MCF 10A (cell line): ENCODE data around the gene PRCD. TPM values are rescaled to one million over a fixed set of nuclear protein-coding genes. Genes with fewer than 3 reads are reported as not detected.

Source experiments
- BruUV-seq: library from RNA; stranded (reverse); fragments of 400-500 nt; replicated peaks from 2 replicates; lab custom pipeline; 2021; lab: Mats Ljungman, UMichigan
- CTCF ChIA-PET: fragments of 300-600 bp; sonication (Branson Sonifier 250); formaldehyde crosslinking; extraction: SDS; loops from one replicate; lab custom pipeline; 2021; ENCODE audit warnings: antibody characterized with exemption, inconsistent platforms; lab: Yijun Ruan, JAX
- POLR2A ChIA-PET: fragments of 300-600, 350-650 bp; sonication (Branson Sonifier 250); formaldehyde crosslinking; extraction: SDS; loops from one replicate; lab custom pipeline; 2020; ENCODE audit warnings: antibody characterized with exemption, inconsistent platforms; lab: Yijun Ruan, JAX
- DNase-seq: peaks from one replicate; pipeline ENCODE4 v3.0.0-alpha.2; 2018; ENCODE audit not compliant: unreplicated experiment
- H3K27ac Mint-ChIP-seq: one replicate; pipeline ENCODE4 v1.8.0; 2022; ENCODE audit warnings: mild to moderate bottlenecking, low read depth, mixed read lengths; ENCODE audit not compliant: unreplicated experiment
- H3K27me3 Mint-ChIP-seq: one replicate; pipeline ENCODE4 v1.8.0; 2022; ENCODE audit warnings: mixed read lengths; ENCODE audit not compliant: insufficient read depth, unreplicated experiment
- H3K36me3 Mint-ChIP-seq: one replicate; pipeline ENCODE4 v1.8.0; 2022; ENCODE audit warnings: mild to moderate bottlenecking, moderate library complexity, mixed read lengths; ENCODE audit not compliant: insufficient read depth, unreplicated experiment
- H3K4me1 Mint-ChIP-seq: one replicate; pipeline ENCODE4 v1.8.0; 2022; ENCODE audit warnings: mixed read lengths; ENCODE audit not compliant: insufficient read depth, unreplicated experiment
- H3K4me3 Mint-ChIP-seq: one replicate; pipeline ENCODE4 v1.8.0; 2022; ENCODE audit warnings: mild to moderate bottlenecking, moderate library complexity, mixed read lengths; ENCODE audit not compliant: unreplicated experiment
- H3K9me3 Mint-ChIP-seq: one replicate; pipeline ENCODE4 v1.8.0; 2022; ENCODE audit warnings: mixed read lengths; ENCODE audit not compliant: unreplicated experiment
- CTCF ChIP-seq: fragments of 200-600 bp; IDR thresholded peaks from one replicate; pipeline ENCODE4 v1.8.0; 2022; ENCODE audit warnings: antibody characterized with exemption, mild to moderate bottlenecking; ENCODE audit not compliant: unreplicated experiment
- intact Hi-C: fragments of 100-400 bp; cut with micrococcal nuclease; formaldehyde crosslinking; loops from 2 replicates; pipeline ENCODE4 v1.14.1; 2022
- total RNA-seq: library from RNA; stranded (reverse); gene quantifications from 2 replicates; pipeline ENCODE4 v1.2.3, GENCODE V29; 2022

Gene PRCD
- total RNA-seq, 1 experiment from 2014 or later = not detected

- BruUV-seq = no TSS peak
- no peaks in the 10 kb centered on the region for H3K27me3 Mint-ChIP-seq
- DNase-seq = no peak
- intact Hi-C loops = no loop called here
- H3K27ac Mint-ChIP-seq = no peak overlapping the region
- H3K36me3 Mint-ChIP-seq = no peaks in the 10 kb centered on the region
- H3K9me3 Mint-ChIP-seq = no peaks in the 10 kb centered on the region
- H3K4me3 Mint-ChIP-seq = no peak overlapping the region
- peaks cover 20% of the 10 kb centered on the region for H3K4me1 Mint-ChIP-seq
- ChIA-PET CTCF (interaction anchor here (0.6 to 3.4 kb wide), 7 partner anchors 9 to 71 kb away, joined by 3 to 26 read pairs (median 4); partner anchors contain the start of gene ST6GALNAC2), POLR2A (interaction anchor here (0.7 to 3.1 kb wide), 10 partner anchors 9 to 167 kb away, joined by 3 to 33 read pairs (median 4); partner anchors contain the start of genes JMJD6, METTL23 and ST6GALNAC2)
- no peak for TF ChIP-seq CTCF
Observed at GRCh38 chr17:76594690-76595089, 54.8 kb downstream of the PRCD start.

Other genes with a start within 250 kb of the PRCD start
- gene QRICH2, start 231.8 kb upstream of the PRCD start, total RNA-seq = 0.56 and 3.2 TPM in 2 replicates
- gene PRPSAP1, start 186.1 kb upstream of the PRCD start, total RNA-seq = 25.9 and 42.3 TPM in 2 replicates
- 7.1 and 12.6 TPM in 2 replicates for gene SPHK1, start 155.4 kb upstream of the PRCD start, total RNA-seq
- gene UBE2O, start 86.9 kb upstream of the PRCD start, total RNA-seq = 16.2 and 19.5 TPM in 2 replicates
- not detected in 2 replicates for gene AANAT, start 72.4 kb upstream of the PRCD start, total RNA-seq
- 17.5 and 33.4 TPM in 2 replicates for gene RHBDF2, start 38.6 kb upstream of the PRCD start, total RNA-seq
- not detected in 2 replicates for gene CYGB, start 2.3 kb upstream of the PRCD start, total RNA-seq
- 5.0 and 7.7 TPM in 2 replicates for gene ST6GALNAC2, start 45.8 kb downstream of the PRCD start, total RNA-seq
- not detected in 2 replicates for gene ST6GALNAC1, start 103.7 kb downstream of the PRCD start, total RNA-seq
- 33.6 and 35.1 TPM in 2 replicates for gene MXRA7, start 170.9 kb downstream of the PRCD start, total RNA-seq
- gene JMJD6, start 186.6 kb downstream of the PRCD start, total RNA-seq = 29.4 and 45.8 TPM in 2 replicates
- 35.1 and 37.1 TPM in 2 replicates for gene METTL23, start 186.8 kb downstream of the PRCD start, total RNA-seq
- gene SRSF2, start 197.3 kb downstream of the PRCD start, total RNA-seq = 161 and 168 TPM in 2 replicates
- 11.6 and 13.8 TPM in 2 replicates for gene MFSD11, start 198.1 kb downstream of the PRCD start, total RNA-seq